H1 (cell line): ENCODE data around the gene SLC37A2. TPM values are rescaled to one million over a fixed set of nuclear protein-coding genes. Genes with fewer than 3 reads are reported as not detected.

Experiments used
- CHD7 ChIP-seq: fragments of 300-600 bp; sonication (generic); IDR thresholded peaks from 2 replicates; pipeline ENCODE4 v1.7.1; 2012; ENCODE audit warnings: low read length, moderate library complexity, mild to moderate bottlenecking, inconsistent platforms; ENCODE audit not compliant: insufficient replicate concordance
- GTF2F1 ChIP-seq: IDR thresholded peaks from 2 replicates; pipeline ENCODE4 v1.6.1; 2012; ENCODE audit warnings: low read depth, low read length, improper control_type of control experiment, borderline replicate concordance
- NANOG ChIP-seq: IDR thresholded peaks from 2 replicates; pipeline ENCODE4 v1.6.1; 2011; ENCODE audit warnings: low read length, low read depth, mild to moderate bottlenecking, inconsistent platforms; ENCODE audit not compliant: insufficient read depth, poor library complexity, severe bottlenecking
- polyA plus RNA-seq, 7 experiments: library from polyadenylated mRNA; depleted of rRNA in 3 of 7; stranded (reverse) in 5 of 7; unstranded in 2 of 7; fragments of >200 nt in 5 of 7; fragments of 200-250 nt in 2 of 7; gene quantifications; 1 replicate in 5 of 7; 2 replicates in 1 of 7; 4 replicates in 1 of 7; pipeline versions ENCODE4 v1.2.1 to v1.2.3, GENCODE V29; 2011 to 2013; ENCODE audit warnings: missing spikeins in 2 of 7, mixed read lengths in 2 of 7
- total RNA-seq: library from RNA; stranded (reverse); fragmentation: NEBNext Ultra II Directional; extraction: Animal tissue kit (Norgen Biotek cat#: 25700); gene quantifications from 2 replicates; pipeline ENCODE4 v1.2.1, GENCODE V29; 2021

The SLC37A2 gene
- total and polyA plus RNA-seq, 2 of the 8 experiments (the other 6 are each of a cell fraction or from before 2014, with no cell fraction given): 1.3 to 1.9 TPM

- TF ChIP-seq NANOG (no peak), GTF2F1 (no peak), CHD7 (no peak)
- TF ChIP-seq, all 59 proteins: peak for 0
These were observed 6.0 kb upstream of the SLC37A2 start (continued) for GRCh38 chr11:125056931-125057692.
